Osteocyte (in vitro differentiated cells): Measurements from ENCODE around the gene ZNHIT1. TPM values are rescaled to one million over a fixed set of nuclear protein-coding genes. Genes with fewer than 3 reads are reported as not detected.

Source experiments
- DNase-seq: peaks from one replicate; pipeline ENCODE4 v3.0.0; 2021; ENCODE audit warnings: mixed read lengths; ENCODE audit not compliant: unreplicated experiment; ENCODE audit errors: extremely low spot score
- H3K27ac Mint-ChIP-seq: one replicate; pipeline ENCODE4 v1.8.0; 2021; ENCODE audit warnings: mild to moderate bottlenecking, mixed read lengths; ENCODE audit not compliant: unreplicated experiment
- H3K27me3 Mint-ChIP-seq: one replicate; pipeline ENCODE4 v1.8.0; 2021; ENCODE audit warnings: mixed read lengths; ENCODE audit not compliant: unreplicated experiment
- H3K36me3 Mint-ChIP-seq: one replicate; pipeline ENCODE4 v1.8.0; 2021; ENCODE audit warnings: mixed read lengths; ENCODE audit not compliant: unreplicated experiment
- H3K4me1 Mint-ChIP-seq: one replicate; pipeline ENCODE4 v1.8.0; 2021; ENCODE audit warnings: mixed read lengths; ENCODE audit not compliant: unreplicated experiment
- H3K4me3 Mint-ChIP-seq: one replicate; pipeline ENCODE4 v1.8.0; 2021; ENCODE audit warnings: mild to moderate bottlenecking, moderate library complexity, mixed read lengths; ENCODE audit not compliant: unreplicated experiment
- H3K9me3 Mint-ChIP-seq: one replicate; pipeline ENCODE4 v1.8.0; 2021; ENCODE audit warnings: mixed read lengths; ENCODE audit not compliant: unreplicated experiment
- total RNA-seq: library from RNA; stranded (reverse); gene quantifications from 2 replicates; pipeline ENCODE4 v1.2.1, GENCODE V29; 2021
- TF ChIP-seq, protein P1 (sequence below): fragments of 200-600 bp; sonication (generic); IDR thresholded peaks from 2 replicates; pipeline ENCODE4 v1.5.0; 2021; ENCODE audit warnings: antibody characterized with exemption, mild to moderate bottlenecking, moderate library complexity

ZNHIT1 gene
- total RNA-seq, 1 donor from 2014 or later = 66.9 TPM

DNA sequence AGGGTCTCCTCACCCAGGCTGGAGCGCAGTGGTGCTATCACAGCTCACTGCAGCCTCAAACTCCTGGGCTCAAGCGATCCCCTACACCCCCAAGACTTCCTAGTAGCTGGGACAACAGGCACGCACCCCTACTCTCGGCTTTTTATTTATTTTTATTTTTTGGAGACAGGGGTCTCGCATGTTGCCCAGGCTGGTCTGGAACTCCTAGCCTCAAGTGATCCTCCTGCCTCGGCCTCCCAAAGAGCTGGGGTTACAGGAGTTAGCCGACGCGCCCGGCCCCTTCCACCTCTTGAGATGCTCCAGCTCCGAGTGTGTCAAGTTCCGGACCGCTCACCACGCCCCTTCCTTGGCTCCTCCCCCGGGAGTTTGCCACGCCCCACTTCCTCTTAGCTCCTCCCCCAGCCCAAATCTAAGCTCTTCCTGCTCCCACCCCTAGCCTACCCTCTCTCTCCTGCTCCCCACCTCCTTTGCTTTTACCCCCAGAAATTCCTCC is 44.2 kb upstream of the ZNHIT1 start:
- peak overlapping the region; percentile 38 for H3K4me3 Mint-ChIP-seq
- DNase-seq = no peak
- H3K4me1 Mint-ChIP-seq = peaks cover 35% of the 10 kb centered on the region
- TF ChIP-seq, protein P1, sequence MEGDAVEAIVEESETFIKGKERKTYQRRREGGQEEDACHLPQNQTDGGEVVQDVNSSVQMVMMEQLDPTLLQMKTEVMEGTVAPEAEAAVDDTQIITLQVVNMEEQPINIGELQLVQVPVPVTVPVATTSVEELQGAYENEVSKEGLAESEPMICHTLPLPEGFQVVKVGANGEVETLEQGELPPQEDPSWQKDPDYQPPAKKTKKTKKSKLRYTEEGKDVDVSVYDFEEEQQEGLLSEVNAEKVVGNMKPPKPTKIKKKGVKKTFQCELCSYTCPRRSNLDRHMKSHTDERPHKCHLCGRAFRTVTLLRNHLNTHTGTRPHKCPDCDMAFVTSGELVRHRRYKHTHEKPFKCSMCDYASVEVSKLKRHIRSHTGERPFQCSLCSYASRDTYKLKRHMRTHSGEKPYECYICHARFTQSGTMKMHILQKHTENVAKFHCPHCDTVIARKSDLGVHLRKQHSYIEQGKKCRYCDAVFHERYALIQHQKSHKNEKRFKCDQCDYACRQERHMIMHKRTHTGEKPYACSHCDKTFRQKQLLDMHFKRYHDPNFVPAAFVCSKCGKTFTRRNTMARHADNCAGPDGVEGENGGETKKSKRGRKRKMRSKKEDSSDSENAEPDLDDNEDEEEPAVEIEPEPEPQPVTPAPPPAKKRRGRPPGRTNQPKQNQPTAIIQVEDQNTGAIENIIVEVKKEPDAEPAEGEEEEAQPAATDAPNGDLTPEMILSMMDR = no peak
- no peak overlapping the region for H3K27ac Mint-ChIP-seq
- H3K36me3 Mint-ChIP-seq = no peaks in the 10 kb centered on the region
- peaks cover 79% of the 10 kb centered on the region for H3K27me3 Mint-ChIP-seq
- no peaks in the 10 kb centered on the region for H3K9me3 Mint-ChIP-seq

DNA sequence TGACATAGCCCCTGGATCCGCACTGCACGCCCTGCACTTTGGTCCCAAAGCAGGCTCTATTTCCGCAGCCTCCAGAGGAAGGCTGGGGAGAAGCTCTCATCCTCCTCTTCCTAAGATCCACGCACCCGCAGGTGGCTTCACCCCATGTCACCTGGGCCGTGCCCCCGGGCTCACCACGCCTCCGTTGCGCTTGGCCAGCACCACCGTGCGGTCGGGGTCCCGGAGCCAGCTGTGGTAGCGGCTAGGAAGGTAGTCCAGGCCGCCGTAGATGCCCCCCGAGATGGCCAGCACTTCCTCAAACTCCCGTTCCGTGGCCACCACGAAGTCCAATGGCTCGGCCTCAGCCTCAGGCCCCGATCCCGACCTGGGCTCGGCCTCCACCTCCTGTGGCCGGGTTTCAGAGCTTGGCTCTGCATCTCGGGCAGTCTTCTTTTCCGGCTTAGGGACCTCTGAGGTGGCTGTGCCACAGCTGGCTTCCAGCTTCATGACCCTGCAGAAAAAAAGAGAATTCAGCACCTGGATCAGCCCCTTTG is 43.6 kb upstream of the ZNHIT1 start:
- peak overlapping the region; percentile 38 for H3K4me3 Mint-ChIP-seq
- no peak for DNase-seq
- TF ChIP-seq, protein P1 = no peak
- no peaks in the 10 kb centered on the region for H3K9me3 Mint-ChIP-seq
- H3K27me3 Mint-ChIP-seq = peaks cover 78% of the 10 kb centered on the region
- H3K4me1 Mint-ChIP-seq = peaks cover 38% of the 10 kb centered on the region
- H3K27ac Mint-ChIP-seq = no peak overlapping the region
- no peaks in the 10 kb centered on the region for H3K36me3 Mint-ChIP-seq

DNA sequence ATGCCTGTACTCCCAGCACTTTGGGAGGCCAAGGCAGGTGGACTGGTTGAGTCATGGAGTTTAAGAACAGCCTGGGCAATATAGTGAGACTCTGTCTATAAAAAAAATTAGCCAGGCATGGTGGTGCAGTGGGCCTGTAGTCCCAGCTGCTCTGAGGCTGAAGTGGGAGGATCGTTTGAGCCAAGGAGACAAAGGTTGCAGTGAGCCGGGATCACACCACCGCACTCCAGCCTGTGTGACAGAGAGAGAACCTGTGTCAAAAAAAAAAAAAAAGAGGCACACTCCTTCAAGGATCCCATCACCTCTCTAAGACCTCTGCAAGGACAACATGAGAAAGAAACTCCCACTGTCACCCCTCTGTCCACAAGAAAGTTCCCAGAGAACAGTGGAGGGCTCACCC is 42.3 kb upstream of the ZNHIT1 start:
- Mint-ChIP-seq H3K27me3 (peaks cover 72% of the 10 kb centered on the region), H3K9me3 (no peaks in the 10 kb centered on the region), H3K4me1 (peaks cover 36% of the 10 kb centered on the region), H3K27ac (no peak overlapping the region), H3K36me3 (no peaks in the 10 kb centered on the region), H3K4me3 (no peak overlapping the region)
- DNase-seq = no peak
- TF ChIP-seq, protein P1 = no peak

DNA sequence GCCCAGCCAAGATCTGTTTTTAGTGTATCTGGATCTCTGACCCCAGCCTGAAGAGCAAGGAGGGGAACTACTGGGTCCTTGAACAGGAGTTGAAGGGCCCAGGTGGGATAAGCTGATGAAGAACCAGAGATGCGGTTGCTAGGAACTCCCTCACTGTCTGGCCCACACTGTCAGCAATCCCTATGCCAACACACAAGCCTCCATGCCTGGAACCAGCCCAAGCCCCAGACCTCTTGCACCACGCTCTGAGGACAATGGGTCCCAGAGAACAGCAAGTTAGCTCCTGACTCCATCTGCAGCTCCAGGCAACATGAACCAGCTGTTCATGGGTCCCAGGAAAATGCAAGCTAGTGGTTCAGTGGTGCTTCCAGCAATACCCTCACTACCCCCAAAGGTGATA is 40.3 kb upstream of the ZNHIT1 start:
- H3K4me1 Mint-ChIP-seq = peaks cover 27% of the 10 kb centered on the region
- peaks cover 66% of the 10 kb centered on the region for H3K27me3 Mint-ChIP-seq
- TF ChIP-seq, protein P1 = no peak
- DNase-seq = no peak
- H3K9me3 Mint-ChIP-seq = no peaks in the 10 kb centered on the region
- H3K27ac Mint-ChIP-seq = no peak overlapping the region
- H3K4me3 Mint-ChIP-seq = no peak overlapping the region
- H3K36me3 Mint-ChIP-seq = no peaks in the 10 kb centered on the region

DNA sequence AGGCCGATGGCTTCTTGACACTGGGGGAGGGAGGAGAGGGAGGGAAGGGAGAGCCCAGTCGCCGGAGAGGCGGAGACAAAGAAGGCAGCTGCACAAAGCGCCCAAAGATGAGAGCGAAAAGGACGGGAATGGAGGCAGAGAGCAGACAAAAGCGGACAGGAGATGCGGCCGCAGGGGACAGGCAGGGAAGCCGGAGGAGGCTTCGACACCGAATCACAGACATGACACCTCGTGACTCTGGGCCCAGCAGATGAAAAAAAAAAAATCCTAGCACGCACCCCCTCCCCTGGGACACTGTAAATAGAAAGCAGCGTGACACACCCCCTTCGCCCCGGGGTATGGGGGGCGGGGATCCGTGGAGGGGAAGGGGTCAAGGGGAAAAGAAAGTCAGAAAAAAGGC is 38.8 kb upstream of the ZNHIT1 start:
- TF ChIP-seq, protein P1 = no peak
- no peak for DNase-seq
- Mint-ChIP-seq H3K9me3 (no peaks in the 10 kb centered on the region), H3K27me3 (peaks cover 58% of the 10 kb centered on the region), H3K4me3 (peak overlapping the region; percentile 68), H3K4me1 (peaks cover 16% of the 10 kb centered on the region), H3K27ac (no peak overlapping the region), H3K36me3 (no peaks in the 10 kb centered on the region)
